HuH-7.5 (cell line): ENCODE data around the gene CDPF1.
"Not testable (repeated sequence)": the region's sequence is repeated elsewhere in the genome, so short reads cannot be mapped to it uniquely, and the experiment has no call there.

ENCODE experiments used
- DNase-seq: peaks from one replicate; pipeline ENCODE4 v3.0.0; 2011; ENCODE audit warnings: low spot score

Gene CDPF1

DNA sequence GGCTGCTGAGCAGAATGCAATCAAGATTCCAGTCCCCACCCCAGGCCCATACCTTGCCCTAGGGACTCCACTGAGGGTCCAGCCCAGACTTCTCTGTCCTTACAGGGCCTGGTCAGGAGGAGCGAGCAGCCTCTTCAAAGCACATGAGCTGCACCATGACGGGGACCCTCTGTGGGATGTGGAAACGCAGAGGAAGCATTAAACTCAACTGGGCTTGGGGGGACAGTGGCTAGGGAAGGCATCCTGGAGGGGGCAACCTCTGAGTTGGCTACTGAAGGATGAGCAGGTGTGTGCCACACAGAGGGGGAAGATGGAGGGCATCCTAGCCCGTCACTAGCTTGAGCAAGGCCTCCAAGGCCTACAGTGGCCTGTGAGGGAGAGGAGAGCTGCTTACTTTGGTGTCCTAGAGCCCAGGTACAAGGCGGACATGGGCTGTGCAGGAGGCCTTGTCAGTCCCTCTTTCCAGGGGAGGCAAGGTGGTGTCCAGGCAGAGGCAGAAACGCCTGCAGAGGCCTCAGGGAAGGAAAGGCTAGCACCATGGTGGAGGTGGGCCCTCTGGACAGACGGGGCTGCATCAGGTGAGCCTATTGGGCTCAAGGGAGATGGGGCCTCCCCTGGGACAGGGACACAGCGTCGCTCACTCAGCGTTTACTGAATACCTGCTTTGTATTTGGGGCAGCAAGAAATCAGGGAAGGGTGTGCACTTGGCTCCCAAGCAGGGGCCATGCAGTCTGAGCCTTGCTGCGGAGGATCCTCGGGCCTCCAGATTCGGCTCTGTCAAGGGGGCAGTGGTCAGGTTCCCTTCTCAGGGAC lies 32.0 kb upstream of the CDPF1 start:
- no peak for DNase-seq

DNA sequence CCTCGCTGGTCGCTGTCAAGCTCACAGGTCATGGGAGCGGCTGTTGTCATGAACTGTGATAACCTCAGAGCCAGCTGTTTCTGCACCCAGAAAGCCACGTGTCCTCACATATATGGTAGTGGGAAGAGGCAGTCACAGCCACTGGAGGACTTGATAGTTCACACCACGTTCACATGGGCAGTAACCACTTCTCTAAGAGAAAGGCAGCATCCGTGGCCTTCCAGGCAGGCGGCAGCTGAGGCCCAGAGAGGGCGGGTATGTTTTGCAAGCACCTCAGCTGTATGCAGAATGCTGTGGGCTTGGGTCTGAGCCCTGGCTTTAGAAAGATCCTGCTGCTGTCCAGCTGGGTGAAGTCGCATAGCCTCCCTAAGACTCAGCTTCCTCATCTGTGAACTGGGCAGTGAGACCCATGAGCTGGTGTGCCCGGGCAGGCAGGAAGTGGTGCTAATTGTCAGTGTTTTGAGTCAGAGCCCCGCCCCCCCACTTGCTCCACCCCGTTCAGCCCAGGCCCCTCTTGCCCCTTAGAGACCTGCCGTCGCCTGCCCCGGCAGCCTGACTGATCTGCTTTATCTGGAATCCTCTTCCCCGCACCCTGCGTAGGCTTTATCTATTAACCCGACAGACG lies 31.0 kb upstream of the CDPF1 start:
- no peak for DNase-seq

DNA sequence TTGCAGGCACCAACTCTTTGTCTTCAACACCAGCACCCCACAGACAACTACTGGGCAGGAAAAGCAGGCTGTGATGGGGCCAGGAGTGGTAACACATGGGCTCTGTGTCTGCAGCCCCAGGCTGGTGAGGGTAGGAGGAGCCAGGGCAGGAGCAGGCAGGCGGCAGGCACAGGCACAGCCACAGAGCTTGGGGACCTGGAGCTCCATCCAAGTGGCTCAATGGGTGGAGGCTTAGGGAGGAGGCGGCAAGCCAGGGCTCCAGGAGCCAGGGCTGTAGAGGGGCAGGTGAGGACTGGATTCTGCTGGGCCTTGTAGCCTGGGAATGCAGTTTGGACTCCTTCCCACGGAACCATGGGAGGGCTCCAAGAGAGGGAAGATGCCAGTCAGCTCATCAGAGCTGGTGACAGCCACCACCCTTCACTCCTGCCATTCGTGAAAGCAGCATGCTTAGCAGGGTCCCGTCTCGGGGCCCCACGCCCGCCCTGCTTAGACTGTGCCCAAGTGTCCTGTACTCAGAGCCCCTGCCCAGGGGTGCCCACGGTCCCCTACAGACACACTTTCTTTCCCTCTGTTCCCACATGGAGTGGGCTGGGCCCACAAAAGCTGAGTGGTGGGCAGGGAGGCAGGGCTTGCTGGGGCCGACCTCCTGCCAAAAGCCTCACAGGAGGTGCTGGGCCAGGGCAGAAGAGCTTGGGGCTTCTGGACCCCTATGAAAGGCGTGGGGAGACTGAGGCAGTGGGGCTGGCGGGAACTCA lies 30.1 kb upstream of the CDPF1 start:
- DNase-seq, result no peak

DNA sequence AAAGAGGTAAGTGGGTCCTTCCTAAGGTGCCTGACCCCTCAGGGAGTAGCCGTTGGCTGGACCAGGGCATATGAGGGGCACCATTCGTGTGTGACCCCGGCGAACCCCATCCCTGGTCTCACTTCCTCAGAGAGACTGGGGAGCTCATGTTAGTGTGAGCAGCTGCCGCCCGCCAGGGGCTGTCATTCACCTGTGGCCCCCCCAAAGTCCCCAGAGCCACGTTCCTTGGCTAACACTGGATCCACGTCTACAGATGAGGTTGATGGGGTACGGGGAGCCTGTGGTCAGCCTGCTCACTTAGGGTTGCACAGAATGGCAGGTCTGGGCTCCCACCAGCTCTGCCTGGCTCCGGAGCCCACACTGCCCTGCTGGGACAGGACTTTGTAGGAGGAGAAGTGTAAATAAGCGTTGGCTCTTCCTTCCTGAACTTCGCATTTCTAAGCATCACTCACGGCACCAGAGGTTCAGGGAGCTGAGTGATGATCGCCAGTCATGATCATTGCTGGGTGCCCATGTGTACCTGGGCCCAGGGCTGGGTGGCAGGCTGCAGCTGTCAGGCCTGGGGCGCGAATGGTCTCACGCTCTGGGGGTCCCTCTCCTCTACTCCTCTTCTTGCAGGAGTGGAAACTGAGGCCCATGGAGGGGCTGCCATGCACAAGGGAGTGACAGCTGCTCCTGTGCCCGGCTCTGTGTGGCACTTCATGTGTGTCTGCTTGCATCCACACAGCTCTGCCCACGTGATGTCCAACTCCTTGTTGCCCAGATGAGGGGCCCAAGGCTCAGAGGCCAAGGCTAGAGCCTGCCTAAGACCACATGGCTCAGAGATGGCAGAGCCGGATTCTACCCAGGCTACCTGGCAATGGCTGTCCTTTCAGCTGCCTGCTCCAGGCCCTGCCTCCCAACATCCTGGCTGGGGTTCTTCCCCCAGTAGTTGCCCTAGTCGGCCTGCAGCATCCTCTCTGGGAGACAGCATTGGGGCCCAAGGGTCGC lies 28.9 kb upstream of the CDPF1 start:
- no peak for DNase-seq

DNA sequence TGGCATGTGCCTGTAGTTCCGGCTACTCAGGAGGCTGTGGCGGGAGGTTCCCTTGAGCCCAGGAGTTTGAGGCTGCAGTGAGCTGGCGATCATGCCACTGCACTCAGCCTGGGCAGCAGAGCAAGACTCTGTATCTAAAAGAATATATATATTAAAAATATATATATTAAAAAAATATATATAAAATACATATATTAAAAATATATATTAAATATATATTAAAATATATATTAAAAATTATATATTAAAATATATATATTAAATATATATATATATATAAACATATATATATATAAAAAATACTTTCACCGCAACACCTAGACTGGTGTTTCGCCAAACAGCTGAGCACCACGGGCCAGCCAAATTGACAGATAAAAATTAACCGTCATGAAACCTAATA lies 26.5 kb upstream of the CDPF1 start:
- no peak for DNase-seq

DNA sequence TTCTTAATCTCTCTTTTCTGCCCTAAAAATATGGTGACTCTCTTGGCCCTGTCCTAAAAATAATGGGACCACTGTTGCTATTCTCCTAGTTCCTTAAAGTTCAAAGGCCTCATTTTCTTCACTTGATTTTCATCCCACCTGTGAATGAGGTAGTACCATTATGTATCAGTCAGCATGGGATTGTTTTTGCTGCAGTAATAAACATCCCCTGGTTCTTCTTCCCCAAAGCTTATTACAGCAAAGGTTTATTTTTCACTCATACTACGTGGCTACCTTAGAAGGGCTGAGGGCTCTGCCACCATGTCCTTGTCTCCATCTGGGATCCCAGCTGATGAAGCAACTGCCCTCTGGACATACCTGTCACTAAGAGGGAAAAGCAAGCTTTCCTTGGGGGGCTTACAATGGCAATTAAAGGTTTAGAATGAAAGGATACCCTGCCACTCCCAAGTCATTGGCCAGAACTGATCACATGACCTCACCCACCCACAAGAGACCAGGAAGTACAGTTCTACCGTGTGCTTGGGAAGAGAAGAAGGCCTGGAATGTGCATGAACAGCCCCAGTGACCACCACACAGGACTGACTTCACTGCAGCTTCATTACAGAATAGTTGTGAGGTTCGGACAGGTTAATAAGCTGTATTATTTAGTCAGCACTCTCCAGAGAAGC lies 25.5 kb upstream of the CDPF1 start:
- no peak for DNase-seq

DNA sequence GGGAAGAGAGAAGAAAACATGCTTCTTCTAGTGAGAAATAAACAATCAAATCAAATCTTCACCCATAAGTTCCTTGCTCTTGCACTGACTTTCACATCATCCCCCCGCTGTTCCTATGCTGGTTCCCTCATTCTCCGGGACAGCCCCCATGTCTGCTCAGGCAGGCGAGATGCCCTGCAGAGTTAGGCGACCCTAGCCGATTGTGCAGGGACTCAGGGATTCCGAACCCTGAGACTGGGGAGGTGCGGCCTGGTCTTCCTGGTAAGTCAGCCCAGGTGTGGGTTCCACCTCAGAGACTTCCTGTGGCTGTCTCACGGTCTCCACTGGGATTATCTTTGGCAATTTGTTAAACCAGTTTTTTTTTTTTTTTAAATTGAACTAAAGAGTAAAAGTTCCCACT lies 24.3 kb upstream of the CDPF1 start:
- DNase-seq, result no peak

- no peak for DNase-seq
Measured at GRCh38 chr22:46273432-46274148, 23.5 kb upstream of the CDPF1 start.

GRCh38 chr22:46272762-46273431 lies 22.8 kb upstream of the CDPF1 start:
- DNase-seq, result no peak

DNA sequence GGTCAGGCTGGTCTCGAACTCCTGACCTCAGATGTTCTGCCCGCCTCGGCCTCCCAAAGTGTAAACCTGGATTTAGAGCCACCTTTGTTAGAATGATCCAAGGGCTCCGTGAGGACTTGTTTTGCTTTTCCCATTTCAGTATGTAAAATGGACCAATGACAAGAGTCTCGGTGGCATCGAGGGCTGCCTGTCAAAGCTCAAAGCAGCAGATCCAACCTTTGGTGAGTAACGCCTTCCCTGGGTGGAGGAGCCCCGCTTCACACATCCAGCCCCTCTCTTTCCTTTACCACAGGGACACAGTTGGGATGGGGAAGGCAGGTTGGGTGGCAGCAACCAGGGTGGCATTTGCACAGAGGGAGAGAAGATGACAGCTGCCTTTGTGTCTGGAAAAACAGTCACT lies 22.1 kb upstream of the CDPF1 start:
- DNase-seq, result no peak

DNA sequence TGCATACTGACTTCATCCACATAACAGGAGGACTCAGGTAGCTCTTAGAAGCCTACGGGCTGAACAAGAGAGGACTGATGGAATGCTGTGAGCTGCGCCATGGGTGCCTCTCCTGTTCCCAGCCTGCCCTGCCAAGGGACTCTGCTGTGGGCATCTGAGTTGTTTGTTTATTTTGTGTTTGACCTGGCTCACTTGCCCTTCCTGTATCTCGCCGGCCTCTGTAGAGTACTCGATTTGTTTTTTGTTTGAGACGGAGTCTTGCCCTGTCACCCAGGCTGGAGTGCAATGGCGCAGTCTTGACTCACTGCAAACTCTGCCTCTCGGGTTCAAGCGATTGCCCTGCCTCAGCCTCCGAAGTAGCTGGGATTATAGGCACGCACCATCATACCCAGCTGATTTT lies 19.5 kb upstream of the CDPF1 start:
- DNase-seq, result no peak

- peak; percentile 96 for DNase-seq
Measured at GRCh38 chr22:46267431-46268279, 17.6 kb upstream of the CDPF1 start, which contains the start of gene TTC38. Gene TTC38, plus strand, starts transcription at chr22:46268008. Its CDS starts 32 bp downstream, at chr22:46268040.

GRCh38 chr22:46265627-46266026 lies 15.5 kb upstream of the CDPF1 start:
- DNase-seq, result not testable (repeated sequence)

GRCh38 chr22:46264520-46264919 lies 14.4 kb upstream of the CDPF1 start:
- not testable (repeated sequence) for DNase-seq

GRCh38 chr22:46263216-46263590 lies 13.1 kb upstream of the CDPF1 start, which contains the start of gene PKDREJ:
Gene PKDREJ, minus strand, starts transcription at chr22:46263343. Its CDS starts 21 bp downstream, at chr22:46263322.
- DNase-seq, result no peak

- no peak for DNase-seq
Measured at GRCh38 chr22:46262449-46263215, 12.5 kb upstream of the CDPF1 start.

- DNase-seq, result no peak
Measured at GRCh38 chr22:46260038-46260437, 9.9 kb upstream of the CDPF1 start.

GRCh38 chr22:46259374-46259773 lies 9.3 kb upstream of the CDPF1 start:
- no peak for DNase-seq
